SK-N-MC (cell line): ENCODE data around the gene ZNF277.

ENCODE experiments used
- EZH2 ChIP-seq: fragments of 200-600 bp; sonication (generic); IDR thresholded peaks from one replicate; pipeline ENCODE4 v1.6.1; 2017; ENCODE audit warnings: antibody characterized with exemption
- POLR2AphosphoS5 ChIP-seq: IDR thresholded peaks from 2 replicates; pipeline ENCODE4 v1.6.1; 2012; ENCODE audit warnings: mild to moderate bottlenecking, low read depth, low read length, borderline replicate concordance

DNA sequence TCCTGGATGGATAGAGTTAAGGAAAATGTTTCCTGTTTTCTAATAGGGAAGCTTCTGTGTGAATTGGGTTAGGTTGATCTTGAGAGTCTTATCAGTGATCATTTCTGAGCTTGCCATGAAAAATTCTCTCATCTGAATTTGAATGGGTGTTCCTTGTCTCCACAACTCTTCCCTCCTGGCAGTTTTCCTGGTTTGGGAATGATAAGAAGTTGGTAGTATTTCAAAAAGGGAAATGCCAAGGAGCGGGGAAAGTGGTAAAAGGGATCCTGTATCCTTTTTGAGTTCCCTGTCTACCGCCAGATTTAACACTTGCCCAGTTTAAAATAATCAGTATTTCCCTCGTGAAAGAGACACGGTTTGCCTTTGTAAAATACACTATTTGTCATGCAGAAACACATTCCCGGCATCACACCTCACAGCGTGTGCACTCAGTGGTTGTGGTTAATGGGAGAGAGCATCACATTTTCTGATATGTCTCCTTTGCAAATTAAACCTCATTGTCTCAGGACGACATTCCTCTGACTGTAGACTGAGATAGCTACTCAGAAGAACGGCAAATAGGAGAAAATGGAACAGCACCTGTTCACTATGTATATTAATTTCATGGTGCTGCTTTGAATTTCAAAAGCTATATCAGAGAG is 130.6 kb downstream of the ZNF277 start:
- TF ChIP-seq POLR2AphosphoS5 (no peak), EZH2 (no peak)
